Measurements from ENCODE around the gene KLF16.

KLF16 gene

DNA sequence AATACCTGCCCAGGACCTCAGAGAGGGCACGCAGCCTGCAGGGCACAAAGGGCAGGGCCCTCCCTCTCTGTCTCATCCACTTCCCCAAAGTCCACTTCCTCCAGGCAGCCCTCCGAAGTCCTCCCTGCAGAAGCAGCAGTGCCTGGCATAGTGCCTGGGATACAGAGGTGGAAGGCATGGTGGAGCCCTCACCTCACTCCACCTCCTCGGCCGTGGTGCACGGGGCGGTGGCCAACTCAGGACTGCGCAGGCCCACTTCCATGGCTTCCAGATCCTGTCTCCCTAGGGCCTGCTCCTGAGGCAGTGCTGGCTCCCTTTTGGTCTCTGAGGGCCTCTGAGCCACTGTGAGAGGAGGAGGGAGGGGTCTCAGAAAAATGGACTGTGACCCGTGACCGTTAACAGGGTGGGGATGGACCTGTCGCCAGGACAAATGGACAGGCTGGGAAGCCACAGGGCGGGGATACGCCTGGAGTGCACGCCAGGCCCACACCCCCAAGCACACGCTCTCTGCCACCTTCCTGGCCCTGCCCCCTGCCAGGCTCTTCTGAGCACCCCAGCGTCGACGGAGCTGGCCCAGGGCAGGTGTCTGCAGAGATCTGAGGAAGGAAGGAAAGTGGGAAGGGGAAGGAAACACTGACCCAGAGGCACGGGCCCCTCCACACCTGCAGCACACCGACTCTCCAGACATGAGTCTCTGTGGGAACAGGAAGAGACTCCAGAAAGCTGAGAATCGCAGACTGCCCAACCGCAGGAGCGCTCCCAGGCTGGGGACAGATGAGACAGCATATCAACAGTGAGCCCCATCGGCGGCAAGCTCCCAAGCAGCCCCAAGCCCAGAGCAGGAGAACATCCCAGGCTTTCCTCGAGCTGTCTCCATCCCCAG is 23.5 kb downstream of the KLF16 start:
- DNase-seq, result no peak

DNA sequence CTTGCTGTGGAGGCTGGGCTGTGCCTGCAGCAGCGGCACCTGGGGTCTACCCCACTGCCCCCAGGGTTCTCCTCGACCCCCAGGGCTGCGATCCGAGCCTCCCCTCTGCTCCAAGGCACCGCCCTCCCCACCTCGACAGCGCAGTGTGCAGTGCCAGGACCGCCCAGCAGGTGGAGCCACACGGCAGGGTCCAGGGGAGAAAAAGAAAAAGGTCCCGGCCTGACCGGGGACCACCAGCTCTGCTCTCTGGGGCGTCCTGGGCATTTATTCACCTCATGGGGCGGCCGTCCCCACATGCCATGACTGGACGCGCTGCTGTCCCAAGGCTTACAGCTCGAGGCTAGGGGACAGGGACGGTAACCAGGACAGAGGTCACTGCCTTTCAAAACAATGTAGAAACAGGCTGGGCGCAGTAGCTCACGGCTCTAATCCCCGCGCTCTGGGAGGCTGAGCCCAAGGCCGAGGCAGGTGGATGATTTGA is 25.7 kb downstream of the KLF16 start:
- DNase-seq, result peak; percentile 75

DNA sequence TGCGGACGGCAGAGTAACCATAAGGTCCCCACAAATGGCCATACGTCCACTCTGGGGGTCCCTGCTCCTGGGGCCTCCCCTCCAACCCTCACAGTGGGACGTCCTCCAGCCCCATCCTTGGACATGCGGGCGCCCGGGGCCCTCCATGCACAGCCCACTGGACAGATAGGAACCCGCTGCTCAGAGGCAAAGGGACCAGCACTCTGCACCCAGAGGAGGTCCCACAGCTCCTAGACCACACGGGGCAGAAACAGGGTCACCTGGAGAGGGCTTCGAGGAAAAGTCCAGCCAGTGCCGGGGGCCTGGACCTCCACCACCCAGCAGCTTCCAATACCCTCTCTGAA is 26.2 kb downstream of the KLF16 start:
- no peak for DNase-seq

DNA sequence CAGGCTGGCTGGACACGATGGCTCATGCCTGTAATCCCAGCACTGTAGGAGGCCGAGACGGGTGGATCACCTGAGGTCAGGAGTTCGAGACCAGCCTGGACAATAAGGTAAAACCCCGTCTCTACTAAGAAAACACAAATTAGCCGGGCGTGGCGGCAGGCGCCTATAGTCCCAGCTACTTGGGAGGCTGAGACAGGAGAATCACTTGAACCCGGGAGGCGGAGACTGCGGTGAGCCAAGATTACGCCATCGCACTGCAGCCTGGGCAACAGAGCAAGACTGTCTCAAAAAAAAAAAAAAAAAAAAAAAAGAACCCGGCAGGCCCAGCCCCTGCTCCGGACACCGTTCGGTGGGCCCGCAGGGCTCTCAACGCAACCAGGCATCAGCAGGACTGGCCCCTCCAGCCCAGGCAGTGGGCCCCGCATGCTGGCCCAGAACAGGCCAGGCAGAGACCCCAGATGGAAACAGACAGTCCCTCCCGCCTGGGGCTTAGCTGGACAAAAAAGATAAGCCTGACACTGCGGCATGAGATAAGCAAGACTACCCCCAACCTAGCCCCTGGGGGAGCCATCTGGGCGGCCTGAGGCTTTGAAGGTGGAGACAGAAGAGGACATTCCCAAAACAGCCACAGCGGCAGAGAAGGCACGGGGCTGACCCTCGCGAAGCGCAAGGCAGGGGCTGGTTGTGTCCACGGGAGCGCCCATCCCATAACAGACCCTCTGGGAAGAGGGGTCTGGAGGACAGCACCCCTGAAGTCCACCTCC is 26.7 kb downstream of the KLF16 start:
- DNase-seq, result no peak

DNA sequence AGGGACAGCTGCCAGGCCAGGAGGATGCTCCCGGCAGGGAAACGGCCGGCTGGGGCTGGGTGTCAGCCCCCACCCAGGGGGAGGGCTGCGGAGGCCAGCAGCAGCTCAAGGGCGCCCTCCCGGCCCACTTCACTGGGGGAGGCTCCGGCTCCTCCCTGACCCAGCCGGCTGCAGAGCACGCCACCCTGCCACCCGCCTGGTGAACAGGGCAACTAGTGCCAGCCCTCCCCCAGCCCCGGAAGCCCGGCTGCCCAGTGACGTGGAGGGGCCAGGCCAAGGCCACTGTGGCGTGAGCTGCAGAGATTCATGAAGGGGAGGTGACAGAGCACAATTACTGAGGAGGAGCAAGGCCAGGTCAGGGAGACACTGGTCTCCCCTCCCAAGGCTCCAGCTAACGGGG is 29.8 kb downstream of the KLF16 start:
- DNase-seq, result no peak

DNA sequence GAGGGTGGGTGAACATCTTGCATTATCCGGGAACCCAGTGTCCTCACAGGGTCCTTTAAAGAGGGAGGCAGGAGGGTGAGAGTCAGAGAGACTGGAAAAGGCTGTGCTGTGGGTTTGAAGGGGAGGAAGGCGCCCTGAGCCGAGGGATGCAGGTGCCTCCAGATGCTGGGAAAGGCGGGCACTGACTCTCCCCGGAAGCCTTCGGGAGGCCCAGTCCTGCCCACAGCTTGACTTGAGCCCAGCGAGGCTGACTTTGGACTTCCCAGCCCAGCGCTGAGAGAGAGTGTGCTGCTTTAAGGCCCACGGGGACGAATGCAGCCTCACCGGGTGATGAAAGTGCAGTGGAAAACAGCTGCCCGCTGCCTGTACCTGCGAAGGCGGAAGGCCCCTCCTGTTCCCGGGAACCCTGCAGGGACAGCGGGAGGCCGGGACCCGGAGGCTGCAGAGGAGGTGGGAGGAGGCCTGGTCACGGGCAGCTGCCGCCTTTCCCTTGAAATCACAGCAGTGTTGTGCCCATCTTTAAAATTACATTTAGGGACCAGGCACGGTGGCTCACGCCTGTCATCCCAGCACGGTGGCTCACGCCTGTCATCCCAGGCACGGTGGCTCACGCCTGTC is 31.2 kb downstream of the KLF16 start:
- DNase-seq, result no peak

- no peak for DNase-seq
These were observed 32.4 kb downstream of the KLF16 start for GRCh38 chr19:1830978-1831377.

DNA sequence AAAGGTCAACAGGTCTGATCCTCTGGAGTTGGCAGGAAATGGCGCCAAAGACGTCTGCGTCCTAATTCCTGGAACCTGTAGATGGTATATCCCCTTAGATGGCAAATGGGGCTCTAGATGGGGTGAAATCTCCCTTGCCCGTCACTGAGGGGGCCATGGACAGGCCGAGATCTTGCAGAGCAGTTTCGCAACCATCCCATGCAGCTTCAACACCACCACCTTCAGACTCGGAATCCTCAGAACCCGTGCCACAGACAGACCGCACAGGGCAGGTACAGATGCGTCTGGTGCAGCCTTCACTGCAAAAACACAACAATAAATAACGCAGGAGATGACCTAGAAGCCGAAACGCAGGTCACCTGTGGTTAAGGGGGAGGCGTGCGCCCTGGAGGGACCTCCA is 32.8 kb downstream of the KLF16 start:
- no peak for DNase-seq

DNA sequence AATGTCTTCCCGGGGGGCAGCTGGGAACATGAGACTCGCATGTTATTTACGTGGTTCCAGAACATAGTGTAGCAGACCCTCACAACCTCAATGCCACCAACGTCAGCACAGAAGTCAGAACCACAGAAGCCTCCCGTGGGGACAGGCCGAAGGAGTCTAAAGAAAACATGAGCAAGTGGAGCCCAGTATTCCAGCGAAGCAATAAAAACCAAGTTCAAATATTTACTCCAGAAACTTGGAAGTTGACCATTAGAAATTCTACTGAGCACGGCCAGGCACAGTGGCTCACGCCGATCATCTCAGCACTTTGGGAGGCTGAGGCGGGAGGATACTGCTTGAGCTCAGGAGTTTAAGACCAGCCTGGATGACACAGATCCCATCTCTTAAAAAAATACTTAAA is 33.4 kb downstream of the KLF16 start:
- no peak for DNase-seq

DNA sequence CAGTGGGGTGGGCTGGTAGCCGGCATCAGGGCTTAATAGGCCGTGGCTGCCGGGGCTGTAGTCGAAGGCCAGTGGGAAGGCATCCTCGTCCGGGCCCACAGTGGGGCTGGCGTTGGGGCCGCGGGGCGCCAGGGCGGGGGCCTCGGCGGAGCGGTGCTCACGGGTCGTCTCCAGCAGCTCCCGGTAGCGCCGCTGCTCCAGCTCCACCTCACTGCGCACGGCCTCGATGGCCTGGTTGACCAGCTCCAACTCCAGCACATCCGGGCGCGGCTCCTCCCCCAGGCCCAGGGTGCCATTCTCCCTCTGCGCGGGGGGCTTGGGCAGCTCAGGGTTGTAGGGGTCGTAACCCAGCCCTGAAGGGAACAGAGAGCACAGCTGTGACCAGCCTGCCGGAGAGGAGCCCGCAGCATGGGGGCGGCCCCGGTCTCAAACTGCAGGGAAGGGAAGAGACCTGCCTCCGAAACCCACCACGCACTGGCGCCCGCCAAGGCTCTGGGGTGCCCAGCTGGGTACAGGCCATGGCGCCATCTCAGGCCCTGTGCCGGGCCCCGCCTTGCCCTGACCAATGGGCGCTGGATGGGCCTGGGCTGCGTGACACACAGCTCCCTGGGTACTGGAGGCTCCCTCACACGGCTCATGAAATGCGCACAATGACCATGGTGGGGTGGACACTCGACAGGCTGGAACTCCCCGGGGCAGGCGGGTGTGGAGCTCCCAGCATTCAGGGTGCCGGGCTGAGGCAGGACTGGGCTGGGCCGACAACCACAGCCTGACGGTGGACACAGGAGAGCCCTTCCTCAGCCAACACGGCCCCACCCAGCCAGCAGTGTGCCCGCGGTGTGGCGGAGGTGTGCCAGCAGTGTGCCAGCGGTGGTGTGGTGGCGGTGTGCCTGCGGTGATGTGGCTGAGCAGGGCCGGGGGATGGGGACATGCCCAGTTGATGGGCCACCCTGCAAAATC is 34.8 kb downstream of the KLF16 start:
- no peak for DNase-seq

DNA sequence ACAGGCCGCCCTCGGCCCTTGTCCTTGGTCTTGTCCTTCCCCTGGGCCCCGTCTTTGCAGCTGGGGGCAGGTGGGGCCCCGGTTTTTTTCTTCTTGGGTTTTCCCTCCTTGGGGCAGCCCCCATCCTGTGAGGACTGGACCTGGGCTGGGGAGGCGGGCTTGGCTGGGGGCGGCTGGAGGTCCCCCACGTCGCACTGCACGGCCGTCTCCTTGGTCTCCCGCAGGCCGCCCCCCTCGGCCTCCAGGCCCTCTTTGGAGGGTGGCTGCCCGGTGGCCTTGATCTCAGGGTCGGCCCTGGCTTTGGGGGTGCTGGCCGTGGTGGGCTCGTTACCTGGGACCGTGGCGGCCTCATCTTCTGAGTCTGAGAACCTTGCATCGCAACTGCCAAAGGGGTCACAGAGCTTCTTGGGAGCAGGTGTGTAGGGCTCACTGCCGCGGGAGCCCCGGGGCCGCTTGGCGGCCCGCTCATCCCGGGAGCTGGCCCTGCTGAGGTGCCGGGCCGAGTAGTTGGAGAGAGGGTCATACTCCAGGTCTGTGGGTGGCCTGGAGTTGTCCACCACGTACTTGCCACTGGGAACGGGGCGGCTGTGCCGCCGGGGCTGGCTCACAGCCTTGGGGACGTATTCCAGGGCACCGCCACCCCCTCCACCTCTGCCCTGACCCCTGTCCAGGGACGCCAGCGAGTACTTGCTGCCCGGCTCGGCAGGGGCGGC is 35.7 kb downstream of the KLF16 start:
- DNase-seq, result no peak

DNA sequence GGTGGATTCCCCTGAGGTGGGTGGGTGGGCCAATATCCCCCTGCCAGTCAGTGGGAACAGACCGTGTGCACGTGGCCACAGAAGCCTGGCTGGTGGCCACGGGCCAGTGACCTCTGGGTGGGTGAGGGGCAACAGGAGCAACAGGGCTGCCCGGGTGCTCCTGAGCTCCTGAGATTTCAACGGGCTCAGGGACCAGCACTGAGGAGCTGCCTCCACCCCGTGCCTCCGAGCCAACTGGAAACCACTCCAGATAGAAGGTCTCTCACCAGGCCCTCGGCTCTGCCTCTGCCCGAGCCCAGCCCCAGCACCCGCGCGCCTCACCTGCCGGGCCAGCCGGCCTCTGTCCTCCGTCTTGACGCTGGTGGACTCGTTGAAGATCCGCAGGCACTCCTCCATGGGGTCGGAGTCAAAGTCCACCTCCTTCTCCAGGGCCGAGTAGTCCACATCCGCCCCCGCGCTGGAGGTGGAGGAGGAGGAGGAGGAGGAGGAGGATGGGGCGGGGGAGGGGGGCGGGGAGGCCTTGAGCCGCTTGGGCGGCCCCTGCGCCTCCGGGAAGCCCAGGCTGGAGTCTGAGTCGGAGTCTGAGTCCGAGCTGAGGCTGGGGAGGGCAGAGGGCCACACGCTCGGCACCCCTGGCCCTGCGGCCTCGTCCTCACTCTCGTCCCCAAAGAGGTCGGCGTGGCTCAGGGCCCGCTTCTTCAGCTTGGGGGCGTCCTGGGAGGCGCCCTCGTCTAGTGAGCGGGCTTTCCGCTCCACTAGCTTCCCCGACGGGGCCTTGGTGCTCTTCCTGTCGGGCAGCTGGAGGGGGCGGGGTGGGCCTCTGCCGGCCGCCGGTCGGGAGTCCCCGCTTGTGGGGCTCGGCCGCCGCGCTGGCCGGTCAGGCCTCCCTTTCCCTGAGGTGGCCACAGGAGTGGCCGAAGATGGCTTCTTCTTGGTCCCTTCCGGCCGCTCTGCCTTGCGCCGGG is 36.5 kb downstream of the KLF16 start:
- DNase-seq, result peak; percentile 79

- peak; percentile 89 for DNase-seq
These were observed 37.3 kb downstream of the KLF16 start for GRCh38 chr19:1825909-1826556.

GRCh38 chr19:1824252-1824622 is 39.1 kb downstream of the KLF16 start:
- no peak for DNase-seq

DNA sequence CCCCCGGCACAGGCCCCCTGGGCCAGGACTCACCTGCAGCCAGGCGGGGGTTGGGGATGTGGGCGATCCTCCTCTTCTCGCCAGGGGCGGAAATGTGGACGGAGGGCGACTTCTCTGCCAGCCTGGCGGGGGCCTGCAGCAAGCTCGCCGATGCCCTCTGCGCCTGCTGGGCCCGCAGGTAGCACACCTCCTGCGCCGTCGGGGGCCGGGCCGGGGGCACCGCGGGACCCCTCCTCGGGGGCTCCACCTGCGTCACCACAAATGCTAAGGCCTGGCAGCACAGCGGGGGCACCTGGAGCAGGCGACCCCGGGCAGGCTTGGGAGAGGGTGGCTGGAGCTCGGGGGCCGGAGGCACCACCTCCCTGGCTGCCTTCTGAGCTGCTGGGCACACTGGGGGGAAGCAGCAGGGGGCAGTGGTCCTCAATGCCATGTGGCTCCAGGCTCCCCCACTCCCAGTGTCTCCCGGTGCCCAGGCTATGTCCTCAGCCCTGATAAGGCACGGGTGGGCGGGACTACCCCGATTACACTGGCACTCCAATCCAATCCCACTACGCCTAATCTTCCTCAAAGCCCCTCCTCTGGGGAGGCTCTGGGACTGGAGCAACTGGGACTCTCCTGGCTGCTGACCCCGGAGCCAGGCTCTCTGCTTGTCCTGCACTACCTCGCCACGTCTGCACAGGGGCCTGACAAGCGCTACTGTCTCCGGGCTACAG is 39.7 kb downstream of the KLF16 start:
- no peak for DNase-seq

DNA sequence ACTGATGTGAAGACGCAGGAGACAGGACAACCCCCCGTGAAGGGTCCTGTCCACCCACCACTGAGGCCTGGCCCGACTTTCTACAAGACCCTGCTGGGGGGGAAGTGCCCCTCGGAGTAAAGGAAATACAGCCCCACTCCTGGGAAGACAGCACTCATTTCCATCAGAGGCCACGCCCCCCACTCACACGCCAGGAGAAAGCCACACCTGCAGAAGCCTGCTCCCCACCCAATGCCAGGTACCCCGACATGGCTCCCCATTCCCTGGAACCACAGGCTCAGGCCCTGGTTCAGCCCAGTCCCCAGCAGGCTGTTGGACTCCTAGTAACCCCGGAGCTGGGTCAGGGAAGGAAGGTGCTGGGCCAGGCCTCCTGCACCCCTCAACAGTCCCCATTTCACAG is 40.4 kb downstream of the KLF16 start:
- DNase-seq, result no peak

GRCh38 chr19:1822210-1822609 is 41.2 kb downstream of the KLF16 start:
- DNase-seq, result no peak

GRCh38 chr19:1819341-1820255 is 43.8 kb downstream of the KLF16 start:
- DNase-seq, result no peak
